Colonic mucosa (tissue), 4 donors: ENCODE measurements around the gene MYPOP. TPM values are rescaled to one million over a fixed set of nuclear protein-coding genes. Genes with fewer than 3 reads are reported as not detected.

ENCODE experiments used
- DNase-seq: peaks from one replicate; pipeline ENCODE4 v3.0.0-alpha.2; 2020
- H3K27ac ChIP-seq: fragments of 200-600 bp; one replicate; pipeline ENCODE4 v1.8.0; 2021
- H3K27me3 ChIP-seq: fragments of 200-600 bp; one replicate; pipeline ENCODE4 v1.8.0; 2021
- H3K36me3 ChIP-seq: fragments of 200-600 bp; one replicate; pipeline ENCODE4 v1.8.0; 2021
- H3K4me1 ChIP-seq: fragments of 200-600 bp; one replicate; pipeline ENCODE4 v1.8.0; 2021; ENCODE audit warnings: mild to moderate bottlenecking
- H3K4me3 ChIP-seq: fragments of 200-600 bp; one replicate; pipeline ENCODE4 v1.8.0; 2021
- H3K9ac ChIP-seq, 2 donors: one replicate each; pipeline ENCODE4 v1.7.0; 2013; ENCODE audit warnings: control low read depth in 2 of 2, low read depth in 2 of 2, low read length in 2 of 2
- H3K9me3 ChIP-seq: fragments of 200-600 bp; one replicate; pipeline ENCODE4 v1.8.0; 2021
- intact Hi-C: fragments of 100-400 bp; cut with DNase I; formaldehyde crosslinking; loops from one replicate; pipeline ENCODE4 v1.14.1; 2022
- total RNA-seq, 2 donors: library from RNA; stranded (reverse); fragmentation: NEBNext Ultra II Directional in 1 of 2; extraction: Animal tissue kit (Norgen Biotek cat#: 25700) in 1 of 2; gene quantifications; one replicate each; pipeline ENCODE4 v1.2.1, GENCODE V29; 2021
- TF ChIP-seq, protein P1 (sequence below): fragments of 200-600 bp; IDR thresholded peaks from one replicate; pipeline ENCODE4 v1.8.0; 2022; ENCODE audit warnings: antibody characterized with exemption, mild to moderate bottlenecking
- donor health status: healthy.
- donor health status: DM: no; HTN: no; CAD: no.
- donor health status: DM: no; HTN: no; CAD: no.

The MYPOP gene
- total RNA-seq, 2 donors from 2014 or later, result 8.9 to 9.0 TPM

DNA sequence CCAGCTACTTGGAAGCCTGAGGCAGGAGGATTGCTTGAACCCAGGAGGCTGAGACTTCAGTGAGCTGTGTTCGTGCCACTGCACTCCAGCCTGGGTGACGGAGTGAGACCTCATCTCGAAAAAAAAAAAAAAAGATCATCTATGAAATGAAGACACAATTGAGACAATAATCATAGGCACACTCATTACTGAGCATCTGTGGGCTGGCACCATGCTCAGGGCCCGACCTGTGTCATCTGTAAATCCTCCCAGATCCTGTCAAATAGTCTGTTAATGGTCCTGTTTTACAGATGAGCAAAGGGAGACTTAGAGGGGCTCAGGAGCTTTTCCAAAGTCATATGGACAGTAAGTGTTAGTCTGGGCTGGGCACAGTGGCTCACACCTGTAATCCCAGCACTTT lies 16.3 kb upstream of the MYPOP start:
- Histone ChIP-seq H3K27me3 (no peaks in the 10 kb centered on the region), H3K9ac (no peak overlapping the region), H3K9me3 (no peaks in the 10 kb centered on the region), H3K27ac (no peak overlapping the region), H3K4me3 (no peak overlapping the region), H3K36me3 (no peaks in the 10 kb centered on the region), H3K4me1 (no peaks in the 10 kb centered on the region)
- TF ChIP-seq, protein P1, sequence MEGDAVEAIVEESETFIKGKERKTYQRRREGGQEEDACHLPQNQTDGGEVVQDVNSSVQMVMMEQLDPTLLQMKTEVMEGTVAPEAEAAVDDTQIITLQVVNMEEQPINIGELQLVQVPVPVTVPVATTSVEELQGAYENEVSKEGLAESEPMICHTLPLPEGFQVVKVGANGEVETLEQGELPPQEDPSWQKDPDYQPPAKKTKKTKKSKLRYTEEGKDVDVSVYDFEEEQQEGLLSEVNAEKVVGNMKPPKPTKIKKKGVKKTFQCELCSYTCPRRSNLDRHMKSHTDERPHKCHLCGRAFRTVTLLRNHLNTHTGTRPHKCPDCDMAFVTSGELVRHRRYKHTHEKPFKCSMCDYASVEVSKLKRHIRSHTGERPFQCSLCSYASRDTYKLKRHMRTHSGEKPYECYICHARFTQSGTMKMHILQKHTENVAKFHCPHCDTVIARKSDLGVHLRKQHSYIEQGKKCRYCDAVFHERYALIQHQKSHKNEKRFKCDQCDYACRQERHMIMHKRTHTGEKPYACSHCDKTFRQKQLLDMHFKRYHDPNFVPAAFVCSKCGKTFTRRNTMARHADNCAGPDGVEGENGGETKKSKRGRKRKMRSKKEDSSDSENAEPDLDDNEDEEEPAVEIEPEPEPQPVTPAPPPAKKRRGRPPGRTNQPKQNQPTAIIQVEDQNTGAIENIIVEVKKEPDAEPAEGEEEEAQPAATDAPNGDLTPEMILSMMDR, result no peak
- intact Hi-C loops, result no loop called here
- no peak for DNase-seq

DNA sequence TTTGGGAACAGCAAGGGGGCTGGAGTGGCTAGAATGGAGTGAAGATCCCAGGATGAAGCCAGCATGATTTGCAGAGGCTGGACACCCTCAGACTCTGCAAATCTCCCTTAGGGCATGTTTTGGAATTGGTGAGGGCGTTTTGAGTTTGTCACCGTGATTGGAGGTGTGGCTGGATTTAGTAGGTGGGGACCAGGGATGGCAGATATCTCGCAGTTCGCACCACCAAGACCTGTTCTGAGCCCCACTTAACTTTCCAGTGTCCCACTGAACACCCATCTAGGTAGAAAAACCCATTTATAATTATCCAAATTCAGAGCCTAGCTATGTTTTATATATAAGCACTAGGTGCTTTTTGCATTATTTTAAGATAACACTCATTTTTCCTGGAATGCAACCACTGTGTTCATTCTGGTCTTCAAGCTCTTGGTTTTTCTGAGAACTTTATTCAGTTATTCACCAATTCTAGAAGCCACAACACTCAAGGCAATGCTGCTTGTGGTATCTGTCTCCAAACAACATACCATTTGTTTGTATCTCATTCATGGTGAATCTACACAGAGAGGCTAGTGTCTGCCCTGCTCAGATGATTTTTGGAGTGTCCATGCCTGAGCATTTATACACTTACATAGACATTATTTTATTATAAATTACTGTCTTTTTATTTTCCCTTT lies 15.1 kb upstream of the MYPOP start:
- Histone ChIP-seq H3K9me3 (no peaks in the 10 kb centered on the region), H3K4me1 (no peaks in the 10 kb centered on the region), H3K9ac (no peak overlapping the region), H3K27ac (no peak overlapping the region), H3K4me3 (no peak overlapping the region), H3K36me3 (no peaks in the 10 kb centered on the region), H3K27me3 (no peaks in the 10 kb centered on the region)
- TF ChIP-seq, protein P1, result no peak
- DNase-seq, result no peak
- intact Hi-C loops, result no loop called here

DNA sequence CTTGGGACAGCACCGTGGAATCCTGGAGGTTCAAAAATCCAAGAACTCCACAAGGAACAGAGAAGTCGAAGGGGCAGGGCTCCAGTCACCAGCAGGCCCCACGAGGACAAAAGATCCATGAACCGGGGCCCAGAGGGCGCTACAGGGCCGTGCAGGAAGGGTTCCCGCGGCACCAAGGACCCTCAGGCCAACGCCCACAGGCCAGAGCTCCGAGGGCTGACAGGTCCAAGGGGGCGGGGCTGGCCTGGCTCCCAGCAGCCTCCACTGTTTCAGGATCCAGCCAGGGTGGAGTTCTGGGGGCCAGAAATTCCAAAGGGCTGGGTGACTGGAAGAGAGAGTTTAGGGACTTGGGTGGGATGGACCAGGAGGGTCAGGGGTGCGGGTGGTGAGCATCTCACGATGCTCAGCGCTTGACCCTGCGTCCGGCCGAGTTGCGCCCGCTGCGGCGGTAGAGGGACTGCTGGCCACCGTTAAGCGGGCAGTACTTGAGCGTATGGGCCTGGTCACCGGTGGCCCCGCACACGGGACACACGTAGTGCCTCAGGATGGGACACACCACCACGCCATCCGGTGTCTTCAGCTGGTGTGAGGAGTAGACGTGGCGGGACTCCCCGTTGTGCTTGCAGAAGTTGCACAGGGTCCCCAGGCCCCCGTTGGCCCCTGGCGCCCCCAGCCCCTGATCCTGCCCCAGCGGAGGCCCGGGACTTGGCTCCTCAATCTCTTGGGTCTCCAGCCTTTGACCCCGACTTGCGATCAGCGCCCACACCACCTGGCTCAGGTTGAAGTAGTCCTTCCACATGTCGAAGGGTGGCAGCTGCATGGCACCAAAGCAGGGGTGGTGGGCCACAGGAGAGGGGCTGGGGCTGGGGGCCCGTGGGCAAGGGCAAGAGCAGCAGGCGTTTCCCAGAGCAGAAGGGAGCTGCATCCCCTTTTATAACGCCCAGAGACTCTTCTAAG lies 11.7 kb upstream of the MYPOP start, which contains the start of gene NANOS2:
TSS of gene NANOS2 (minus strand) at position 905 of the 957 bp plus-strand sequence. CDS start at position 820, 85 bp downstream.
- TF ChIP-seq, protein P1, result no peak
- Histone ChIP-seq H3K4me1 (no peaks in the 10 kb centered on the region), H3K27ac (no peak within 1 kb of the TSS), H3K9me3 (no peaks in the 10 kb centered on the region), H3K4me3 (no peak within 1 kb of the TSS), H3K9ac (no peak within 1 kb of the TSS), H3K27me3 (no peaks in the 10 kb centered on the region), H3K36me3 (no peaks in the 10 kb centered on the region)
- no peak for DNase-seq
- intact Hi-C loops, result no loop called here

- intact Hi-C loops, result no loop called here
- no peak for DNase-seq
- TF ChIP-seq, protein P1, result no peak
Observed at GRCh38 chr19:45911291-45911690, 8.9 kb upstream of the MYPOP start.

DNA sequence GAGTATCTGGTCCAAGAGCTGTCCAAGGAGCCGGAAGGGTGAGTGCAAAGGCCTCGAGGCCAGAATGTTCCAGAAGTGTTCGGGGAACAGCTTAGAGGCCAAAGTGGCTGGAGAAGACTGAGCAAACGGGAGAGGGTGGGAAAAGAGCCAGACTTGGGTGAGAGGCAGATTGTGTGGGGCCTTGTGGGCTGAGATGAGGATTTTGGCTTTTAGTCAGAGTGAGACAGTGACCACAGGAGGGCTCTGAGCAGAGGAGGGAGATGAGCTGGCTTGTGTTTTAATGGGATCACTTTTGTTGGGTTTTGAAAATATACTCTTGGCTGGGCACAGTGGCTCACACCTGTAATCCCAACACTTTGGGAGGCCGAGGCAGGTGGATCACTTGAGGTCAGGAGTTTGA lies 6.5 kb upstream of the MYPOP start:
- DNase-seq, result no peak
- no peaks in the 10 kb centered on the region for H3K9me3 ChIP-seq
- H3K4me3 ChIP-seq, result no peak overlapping the region
- no peaks in the 10 kb centered on the region for H3K36me3 ChIP-seq
- H3K27ac ChIP-seq, result no peak overlapping the region
- intact Hi-C loops, result no loop called here
- H3K9ac ChIP-seq, result no peak overlapping the region
- no peaks in the 10 kb centered on the region for H3K4me1 ChIP-seq
- TF ChIP-seq, protein P1, result no peak
- H3K27me3 ChIP-seq, result no peaks in the 10 kb centered on the region

More at GRCh38 chr19:45911291-45911690, 8.9 kb upstream of the MYPOP start:
- H3K9ac ChIP-seq, result no peak overlapping the region
- no peaks in the 10 kb centered on the region for H3K27me3 ChIP-seq
- H3K9me3 ChIP-seq, result no peaks in the 10 kb centered on the region
- H3K4me3 ChIP-seq, result no peak overlapping the region
- H3K36me3 ChIP-seq, result no peaks in the 10 kb centered on the region
- no peaks in the 10 kb centered on the region for H3K4me1 ChIP-seq
- H3K27ac ChIP-seq, result no peak overlapping the region
